ENCODE results near the gene BCL7A.

The BCL7A gene

DNA sequence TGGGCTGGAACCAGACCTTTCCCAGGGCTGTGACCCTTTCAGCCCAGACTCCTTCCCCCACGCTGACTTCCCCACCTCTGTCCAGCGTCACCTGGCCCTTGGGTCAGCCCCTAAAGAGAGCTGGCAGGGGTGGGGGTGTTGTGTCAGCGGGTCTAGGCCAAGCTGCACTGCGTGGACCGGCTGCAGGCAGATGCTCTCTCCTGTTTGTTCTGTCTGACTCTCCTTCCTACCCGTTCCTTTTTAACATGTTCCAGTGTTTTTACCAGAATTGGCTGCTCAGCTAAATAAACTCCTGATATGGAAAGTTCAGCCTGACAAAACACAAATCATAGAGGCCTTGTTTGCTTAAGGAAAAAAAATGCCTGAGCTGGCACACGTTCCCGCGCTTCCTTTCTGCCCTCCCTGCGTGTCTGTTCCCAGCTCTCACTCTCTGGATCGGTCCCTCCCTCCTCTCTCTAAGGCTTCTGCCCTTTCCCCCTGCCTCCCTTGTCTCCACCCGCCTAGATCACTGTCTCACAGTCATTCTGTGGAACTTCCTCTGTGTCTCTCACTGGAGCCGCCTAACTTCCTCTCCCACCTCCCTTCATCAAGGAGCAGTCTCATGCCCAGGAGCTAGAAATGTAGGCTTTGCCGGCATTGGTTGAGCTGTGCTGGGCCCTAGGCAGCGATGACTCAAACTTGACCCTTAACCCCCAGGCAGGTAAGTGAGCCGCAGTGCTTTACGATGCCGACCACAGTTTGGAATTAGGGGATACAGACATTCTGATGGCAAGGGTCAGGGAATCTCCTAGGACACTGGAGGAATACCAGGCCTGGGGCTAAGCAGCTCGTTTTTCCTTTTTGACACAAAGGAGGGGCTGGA lies 41.4 kb downstream of the BCL7A start:
- peak overlapping the region in 3 of 5 donors; percentile 11 to 53 (median 29) for H3K9ac ChIP-seq (ENCODE audit: low read length in 5 of 5)
- H3K4me1 ChIP-seq (ENCODE audit: control insufficient read depth in 5 of 5, insufficient read depth in 5 of 5, low read length in 5 of 5), result peaks cover 10 to 35% (median 32%) of the 10 kb centered on the region in 5 donors
- H3K9me3 ChIP-seq (ENCODE audit: control insufficient read depth in 5 of 5, low read length in 5 of 5), result no peaks in the 10 kb centered on the region
- peaks cover 0 to 22% (median 12%) of the 10 kb centered on the region in 5 donors for H3K36me3 ChIP-seq (ENCODE audit: control insufficient read depth in 5 of 5, insufficient read depth in 5 of 5, low read length in 5 of 5)
- peak overlapping the region in 3 of 5 donors; percentile 0 to 39 (median 34) for H3K4me3 ChIP-seq (ENCODE audit: low read depth in 1 of 5, low read length in 5 of 5)
- H3K27me3 ChIP-seq (ENCODE audit: control insufficient read depth in 5 of 5, insufficient read depth in 4 of 5, low read length in 5 of 5), result no peaks in the 10 kb centered on the region
- peak overlapping the region; percentile 35 for H3K27ac ChIP-seq (ENCODE audit: low read depth, low read length)

DNA sequence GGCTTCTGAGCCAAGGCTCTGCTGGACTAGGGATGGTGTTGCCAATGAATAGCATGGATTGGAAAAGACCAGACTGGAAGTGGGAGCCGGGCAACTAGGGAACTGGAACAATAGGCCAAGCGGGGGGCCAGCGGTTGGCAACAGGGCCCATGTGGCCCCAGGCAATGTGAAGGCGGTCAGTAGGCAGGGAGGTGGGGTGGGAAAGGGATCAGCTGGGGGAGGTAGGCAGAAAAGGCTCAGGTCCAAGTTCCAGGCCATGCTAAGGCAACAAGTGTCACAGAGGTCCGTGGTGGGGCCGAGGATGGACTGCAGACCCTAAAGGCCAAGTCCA lies 42.0 kb downstream of the BCL7A start:
- H3K27ac ChIP-seq (ENCODE audit: low read depth, low read length), result peak overlapping the region; percentile 35
- no peaks in the 10 kb centered on the region for H3K27me3 ChIP-seq (ENCODE audit: control insufficient read depth in 5 of 5, insufficient read depth in 4 of 5, low read length in 5 of 5)
- peaks cover 0 to 20% (median 11%) of the 10 kb centered on the region in 5 donors for H3K36me3 ChIP-seq (ENCODE audit: control insufficient read depth in 5 of 5, insufficient read depth in 5 of 5, low read length in 5 of 5)
- H3K9ac ChIP-seq (ENCODE audit: low read length in 5 of 5), result peak overlapping the region in 2 of 5 donors; percentile 4 to 53
- H3K4me3 ChIP-seq (ENCODE audit: low read depth in 1 of 5, low read length in 5 of 5), result peak overlapping the region in 3 of 5 donors; percentile 0 to 39 (median 34)
- no peaks in the 10 kb centered on the region for H3K9me3 ChIP-seq (ENCODE audit: control insufficient read depth in 5 of 5, low read length in 5 of 5)
- H3K4me1 ChIP-seq (ENCODE audit: control insufficient read depth in 5 of 5, insufficient read depth in 5 of 5, low read length in 5 of 5), result peaks cover 10 to 39% (median 35%) of the 10 kb centered on the region in 5 donors

DNA sequence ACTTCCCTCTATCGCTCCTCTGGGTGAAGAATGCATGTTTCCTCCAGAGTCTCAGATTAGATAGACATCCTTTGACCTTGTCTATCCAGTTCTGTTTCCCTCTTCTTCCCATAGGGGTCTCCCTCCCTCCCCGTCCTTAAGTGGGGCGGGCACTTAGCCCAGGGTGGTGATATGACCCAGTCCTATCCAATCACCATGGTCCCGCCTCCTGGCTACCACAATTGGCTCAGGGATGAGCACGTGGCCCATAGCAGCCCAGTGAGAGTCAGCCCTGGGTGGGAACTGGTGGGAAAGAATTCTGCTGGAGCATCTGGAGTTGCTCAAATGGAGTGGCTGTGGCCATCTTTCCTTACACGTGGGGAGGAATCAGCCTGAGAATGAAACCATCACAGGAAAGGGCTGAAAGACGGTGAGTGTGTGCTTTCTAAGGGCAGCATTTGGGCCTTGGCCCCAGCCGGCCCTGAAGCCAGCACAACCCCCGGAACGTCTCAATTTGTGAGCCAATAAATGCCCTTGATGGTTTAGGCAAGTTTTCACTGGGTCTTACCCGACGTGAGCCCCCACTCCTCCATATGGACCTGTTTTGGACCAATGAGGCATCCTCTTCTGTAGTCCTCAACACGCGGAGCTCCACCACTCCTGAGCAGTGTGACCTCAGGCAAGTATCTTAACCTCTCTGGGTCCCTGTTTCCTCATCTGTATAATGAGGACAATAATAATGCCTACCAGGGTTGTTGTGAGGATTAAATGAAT lies 42.5 kb downstream of the BCL7A start:
- Histone ChIP-seq H3K9ac (ENCODE audit: low read length in 5 of 5) (peak overlapping the region in 1 of 5 donors; percentile 4), H3K27ac (ENCODE audit: low read depth, low read length) (peak overlapping the region; percentile 27), H3K4me3 (ENCODE audit: low read depth in 1 of 5, low read length in 5 of 5) (no peak overlapping the region), H3K9me3 (ENCODE audit: control insufficient read depth in 5 of 5, low read length in 5 of 5) (no peaks in the 10 kb centered on the region), H3K36me3 (ENCODE audit: control insufficient read depth in 5 of 5, insufficient read depth in 5 of 5, low read length in 5 of 5) (peaks cover 0 to 14% (median 8%) of the 10 kb centered on the region in 5 donors), H3K4me1 (ENCODE audit: control insufficient read depth in 5 of 5, insufficient read depth in 5 of 5, low read length in 5 of 5) (peaks cover 10 to 39% (median 35%) of the 10 kb centered on the region in 5 donors), H3K27me3 (ENCODE audit: control insufficient read depth in 5 of 5, insufficient read depth in 4 of 5, low read length in 5 of 5) (no peaks in the 10 kb centered on the region)

DNA sequence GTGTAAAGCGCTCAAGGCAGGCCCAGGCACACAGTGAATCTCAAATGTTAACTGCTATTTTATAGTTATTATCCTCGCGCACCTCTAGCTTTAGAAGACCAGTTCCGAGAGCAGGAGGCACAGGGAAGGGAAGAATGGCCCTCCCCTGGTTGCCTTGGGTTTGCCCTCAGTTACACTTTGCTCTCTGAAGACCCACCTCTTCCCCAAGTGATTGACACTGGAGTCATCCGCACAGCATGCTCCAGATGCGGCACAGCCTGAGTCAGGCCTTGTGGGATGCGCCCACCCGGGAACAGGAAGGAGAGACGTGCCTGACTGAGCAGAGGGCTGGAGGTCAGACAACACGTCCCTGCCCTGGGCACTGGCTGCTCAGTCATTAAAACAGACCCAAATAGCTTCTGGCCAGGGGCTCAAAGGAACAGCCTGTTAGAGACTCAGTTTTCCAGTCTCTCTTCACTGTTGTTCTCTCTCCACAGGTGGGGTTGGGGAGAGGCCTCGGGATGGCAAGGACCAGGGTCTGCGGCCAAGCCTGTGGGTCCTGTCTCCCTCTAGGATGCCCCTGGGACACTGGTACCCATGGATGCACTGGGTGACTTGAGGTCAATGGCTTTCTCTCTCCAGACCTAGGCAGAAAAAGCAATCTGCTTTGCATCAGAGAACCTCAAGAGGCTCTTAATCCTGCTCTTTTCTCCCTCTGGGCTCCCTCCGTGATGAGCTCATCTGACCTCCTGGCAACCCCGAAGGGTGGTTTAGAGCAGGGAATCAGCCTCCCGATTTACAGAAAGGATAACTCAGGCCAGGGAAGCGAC lies 43.3 kb downstream of the BCL7A start:
- H3K4me3 ChIP-seq (ENCODE audit: low read depth in 1 of 5, low read length in 5 of 5), result no peak overlapping the region
- peaks cover 10 to 39% (median 35%) of the 10 kb centered on the region in 5 donors for H3K4me1 ChIP-seq (ENCODE audit: control insufficient read depth in 5 of 5, insufficient read depth in 5 of 5, low read length in 5 of 5)

DNA sequence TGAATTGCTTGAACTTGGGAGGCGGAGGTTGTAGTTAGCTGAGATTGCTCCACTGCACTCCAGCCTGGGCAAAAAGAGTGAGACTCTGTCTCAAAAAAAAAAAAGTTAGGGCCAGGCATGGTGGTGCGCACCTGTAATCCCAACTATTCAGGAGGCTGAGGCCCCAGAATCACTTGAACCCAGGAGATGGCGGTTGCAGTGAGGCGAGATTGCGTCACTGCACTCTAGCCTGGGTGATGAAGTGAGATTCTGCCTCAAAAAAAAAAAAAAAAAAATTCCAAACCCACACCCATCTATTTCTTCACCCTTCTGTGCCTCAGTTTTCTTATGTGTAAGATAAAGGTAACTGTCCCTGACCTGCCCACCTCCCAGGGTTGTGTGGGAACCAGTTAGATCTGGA lies 45.9 kb downstream of the BCL7A start:
- H3K27me3 ChIP-seq (ENCODE audit: control insufficient read depth in 5 of 5, insufficient read depth in 4 of 5, low read length in 5 of 5), result no peaks in the 10 kb centered on the region
- H3K4me1 ChIP-seq (ENCODE audit: control insufficient read depth in 5 of 5, insufficient read depth in 5 of 5, low read length in 5 of 5), result peaks cover 10 to 41% (median 32%) of the 10 kb centered on the region in 5 donors
- H3K9me3 ChIP-seq (ENCODE audit: control insufficient read depth in 5 of 5, low read length in 5 of 5), result no peaks in the 10 kb centered on the region
- no peak overlapping the region for H3K9ac ChIP-seq (ENCODE audit: low read length in 5 of 5)
- no peak overlapping the region for H3K27ac ChIP-seq (ENCODE audit: low read depth, low read length)
- no peak overlapping the region for H3K4me3 ChIP-seq (ENCODE audit: low read depth in 1 of 5, low read length in 5 of 5)
- no peaks in the 10 kb centered on the region for H3K36me3 ChIP-seq (ENCODE audit: control insufficient read depth in 5 of 5, insufficient read depth in 5 of 5, low read length in 5 of 5)

More for the DNA sequence above, 43.3 kb downstream of the BCL7A start:
- Histone ChIP-seq H3K36me3 (ENCODE audit: control insufficient read depth in 5 of 5, insufficient read depth in 5 of 5, low read length in 5 of 5) (peaks cover 0 to 7% (median 2%) of the 10 kb centered on the region in 5 donors), H3K9me3 (ENCODE audit: control insufficient read depth in 5 of 5, low read length in 5 of 5) (no peaks in the 10 kb centered on the region), H3K9ac (ENCODE audit: low read length in 5 of 5) (no peak overlapping the region), H3K27me3 (ENCODE audit: control insufficient read depth in 5 of 5, insufficient read depth in 4 of 5, low read length in 5 of 5) (no peaks in the 10 kb centered on the region), H3K27ac (ENCODE audit: low read depth, low read length) (no peak overlapping the region)

DNA sequence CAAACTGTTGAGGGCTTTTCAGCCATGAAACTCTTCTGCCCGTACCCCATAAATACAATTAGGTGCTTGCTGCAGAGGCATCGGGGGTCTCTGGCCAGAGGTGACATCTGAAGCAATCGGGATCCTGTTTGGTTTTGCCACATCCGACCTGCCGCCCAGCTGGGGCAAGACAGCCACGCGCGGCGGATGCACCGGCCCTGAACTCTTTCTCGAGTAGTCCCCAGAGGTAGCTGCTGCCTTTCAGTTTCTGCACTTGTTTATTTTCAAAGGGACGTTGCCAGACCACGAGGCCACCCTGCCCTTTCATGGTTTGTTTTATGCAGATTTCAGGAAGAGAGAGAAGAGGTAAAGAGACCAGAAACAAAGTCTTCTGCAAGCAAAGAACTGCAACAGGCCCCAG lies 46.3 kb downstream of the BCL7A start:
- Histone ChIP-seq H3K9ac (ENCODE audit: low read length in 5 of 5) (no peak overlapping the region), H3K4me3 (ENCODE audit: low read depth in 1 of 5, low read length in 5 of 5) (no peak overlapping the region), H3K9me3 (ENCODE audit: control insufficient read depth in 5 of 5, low read length in 5 of 5) (no peaks in the 10 kb centered on the region), H3K36me3 (ENCODE audit: control insufficient read depth in 5 of 5, insufficient read depth in 5 of 5, low read length in 5 of 5) (no peaks in the 10 kb centered on the region), H3K27me3 (ENCODE audit: control insufficient read depth in 5 of 5, insufficient read depth in 4 of 5, low read length in 5 of 5) (no peaks in the 10 kb centered on the region), H3K27ac (ENCODE audit: low read depth, low read length) (no peak overlapping the region), H3K4me1 (ENCODE audit: control insufficient read depth in 5 of 5, insufficient read depth in 5 of 5, low read length in 5 of 5) (peaks cover 5 to 38% (median 30%) of the 10 kb centered on the region in 5 donors)

DNA sequence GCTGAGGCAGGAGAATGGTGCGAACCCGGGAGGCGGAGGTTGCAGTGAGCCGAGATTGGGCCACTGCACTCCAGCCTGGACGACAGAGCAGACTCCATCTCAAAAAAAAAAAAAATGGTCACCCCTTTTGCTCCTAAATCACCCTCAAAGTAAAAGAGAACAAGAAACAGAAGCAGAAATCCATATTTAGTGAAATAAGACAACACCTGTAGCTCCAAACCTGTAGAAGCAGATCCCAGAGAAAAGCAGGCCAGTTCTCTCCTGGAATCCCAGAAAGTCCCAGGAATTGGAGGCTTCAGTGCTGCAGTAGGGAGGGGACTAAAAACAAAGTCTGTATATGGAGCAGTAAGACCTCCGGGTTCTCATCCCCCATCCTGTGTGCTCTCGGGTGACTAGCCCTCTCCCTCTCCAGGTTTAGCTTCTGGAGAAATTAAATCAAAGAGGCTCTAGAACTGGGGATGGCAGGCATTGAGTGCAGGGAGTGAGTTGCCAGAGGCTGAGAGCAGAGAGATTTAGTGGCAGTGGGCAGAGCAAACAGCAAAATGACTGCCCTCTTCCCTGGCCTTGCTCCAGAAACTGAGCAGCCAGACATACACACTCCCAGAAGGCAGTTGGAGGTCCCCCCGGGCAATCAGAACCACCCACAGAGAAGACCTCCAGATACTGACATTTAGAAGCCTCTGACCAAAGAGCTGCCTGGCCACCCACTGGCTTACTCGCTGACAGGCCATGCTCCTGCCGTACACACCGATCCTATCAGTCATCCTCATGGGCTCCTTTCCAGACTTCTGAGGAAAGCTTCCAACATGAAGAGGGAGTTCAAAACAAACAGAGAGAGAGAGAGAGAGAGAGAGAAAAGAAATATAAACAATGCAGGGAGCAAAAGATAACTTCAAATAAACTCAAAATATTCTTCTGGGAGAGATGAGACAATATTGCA lies 50.6 kb downstream of the BCL7A start:
- H3K36me3 ChIP-seq (ENCODE audit: control insufficient read depth in 5 of 5, insufficient read depth in 5 of 5, low read length in 5 of 5), result no peaks in the 10 kb centered on the region
- peaks cover 0 to 16% (median 12%) of the 10 kb centered on the region in 5 donors for H3K4me1 ChIP-seq (ENCODE audit: control insufficient read depth in 5 of 5, insufficient read depth in 5 of 5, low read length in 5 of 5)
- H3K9ac ChIP-seq (ENCODE audit: low read length in 5 of 5), result no peak overlapping the region
- no peaks in the 10 kb centered on the region for H3K9me3 ChIP-seq (ENCODE audit: control insufficient read depth in 5 of 5, low read length in 5 of 5)
- H3K27ac ChIP-seq (ENCODE audit: low read depth, low read length), result no peak overlapping the region
- no peaks in the 10 kb centered on the region for H3K27me3 ChIP-seq (ENCODE audit: control insufficient read depth in 5 of 5, insufficient read depth in 4 of 5, low read length in 5 of 5)
- no peak overlapping the region for H3K4me3 ChIP-seq (ENCODE audit: low read depth in 1 of 5, low read length in 5 of 5)

DNA sequence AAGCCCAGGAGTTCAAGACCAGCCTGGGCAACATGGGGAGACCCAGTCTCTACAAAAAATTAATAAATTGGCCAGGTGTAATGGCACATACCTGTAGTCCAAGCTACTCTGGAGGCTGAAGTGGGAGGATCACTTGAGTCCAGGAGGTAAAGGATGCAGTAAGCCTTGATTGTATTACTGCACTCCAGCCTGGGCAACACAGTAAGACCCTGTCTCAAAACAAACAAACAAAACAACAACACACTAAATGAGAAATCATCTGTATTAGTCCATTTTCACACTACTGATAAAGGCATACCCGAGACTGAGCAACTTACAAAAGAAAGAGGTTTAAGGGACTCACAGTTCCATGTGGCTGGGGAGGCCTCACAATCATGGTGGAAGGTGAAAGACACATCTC lies 52.1 kb downstream of the BCL7A start:
- no peaks in the 10 kb centered on the region for H3K27me3 ChIP-seq (ENCODE audit: control insufficient read depth in 5 of 5, insufficient read depth in 4 of 5, low read length in 5 of 5)
- no peak overlapping the region for H3K9ac ChIP-seq (ENCODE audit: low read length in 5 of 5)
- no peak overlapping the region for H3K27ac ChIP-seq (ENCODE audit: low read depth, low read length)
- H3K4me3 ChIP-seq (ENCODE audit: low read depth in 1 of 5, low read length in 5 of 5), result no peak overlapping the region
- H3K9me3 ChIP-seq (ENCODE audit: control insufficient read depth in 5 of 5, low read length in 5 of 5), result no peaks in the 10 kb centered on the region
- H3K4me1 ChIP-seq (ENCODE audit: control insufficient read depth in 5 of 5, insufficient read depth in 5 of 5, low read length in 5 of 5), result peaks cover 0 to 15% (median 12%) of the 10 kb centered on the region in 5 donors
- no peaks in the 10 kb centered on the region for H3K36me3 ChIP-seq (ENCODE audit: control insufficient read depth in 5 of 5, insufficient read depth in 5 of 5, low read length in 5 of 5)

All from subcutaneous abdominal adipose tissue (tissue), 5 donors.